Measurements from ENCODE around the gene SIPA1L3. TPM values are rescaled to one million over a fixed set of nuclear protein-coding genes. Genes with fewer than 3 reads are reported as not detected.

Gene SIPA1L3
- total and polyA plus RNA-seq, 10 of the 15 experiments (the other 5 are each of a cell fraction or from before 2014, with no cell fraction given), result 0.24 to 66.2 (median 19.1) TPM

GRCh38 chr19:38224014-38224862 is 317.2 kb downstream of the SIPA1L3 start, which contains the start of gene DPF1 (continued):
- TF ChIP-seq E2F8 (IDR thresholded peaks at IDR 0.05; ENCODE audit: low read depth, partially characterized antibody) (no peak), PBX3 (IDR thresholded peaks at IDR 0.05; ENCODE audit: insufficient replicate concordance, low read depth, low read length) (peak; percentile 67), SRF (IDR thresholded peaks at IDR 0.05; ENCODE audit: low read depth in 2 of 2, low read length in 2 of 2) (no peak; a peak in 1 of 4 replicates), RCOR1 (conservative IDR thresholded peaks at IDR 0.05; ENCODE audit: low read depth, low read length) (no peak), SREBF1 (IDR thresholded peaks at IDR 0.05; ENCODE audit: low read length) (no peak), YY1 (IDR thresholded peaks at IDR 0.05; ENCODE audit: low read depth, low read length) (peak; percentile 85), CUX1 (IDR thresholded peaks at IDR 0.05; ENCODE audit: insufficient replicate concordance, low read depth, low read length) (no peak), HDAC2 (IDR thresholded peaks at IDR 0.05) (no peak), ASH2L (IDR thresholded peaks at IDR 0.05; ENCODE audit: borderline replicate concordance, low read depth) (no peak), CHD4 (IDR thresholded peaks at IDR 0.05) (no peak), ZNF217 (IDR thresholded peaks at IDR 0.05) (no peak), TARDBP (IDR thresholded peaks at IDR 0.05; ENCODE audit: borderline replicate concordance) (peak; percentile 67; the same call in 1 of the 2 replicates), ZBTB33 (IDR thresholded peaks at IDR 0.05) (no peak), YBX1 (IDR thresholded peaks at IDR 0.05) (no peak), SKIL (IDR thresholded peaks at IDR 0.05; ENCODE audit: low read depth, poor library complexity, severe bottlenecking) (no peak)

Data from GM12878 (cell line).